ENCODE measurements around the gene CMTM7.

CMTM7 gene

GRCh38 chr3:32412887-32413286 is 21.2 kb downstream of the CMTM7 start:
- no peaks in the 10 kb centered on the region for H3K27me3 ChIP-seq (ENCODE audit: insufficient read depth, poor library complexity, severe bottlenecking)
- TF ChIP-seq CTCF (IDR thresholded peaks at IDR 0.05; ENCODE audit: poor library complexity, severe bottlenecking), result no peak
- H3K9me3 ChIP-seq (ENCODE audit: severe bottlenecking), result no peaks in the 10 kb centered on the region
- ATAC-seq (ENCODE audit: low read depth) (no peak), DNase-seq (ENCODE audit: low spot score) (no peak)
- H3K27ac ChIP-seq (ENCODE audit: poor library complexity, severe bottlenecking), result peak overlapping the region; percentile 79
- H3K36me3 ChIP-seq (ENCODE audit: low read depth), result no peaks in the 10 kb centered on the region
- no peak overlapping the region for H3K4me3 ChIP-seq (ENCODE audit: severe bottlenecking)
- H3K4me1 ChIP-seq (ENCODE audit: insufficient read depth, poor library complexity, severe bottlenecking), result peaks cover 38% of the 10 kb centered on the region

- DNase-seq (ENCODE audit: low spot score), result no peak
- ATAC-seq (ENCODE audit: low read depth), result peak; percentile 21; the same call in 1 of the 3 replicates
- no peak overlapping the region for H3K4me3 ChIP-seq (ENCODE audit: severe bottlenecking)
- peaks cover 34% of the 10 kb centered on the region for H3K4me1 ChIP-seq (ENCODE audit: insufficient read depth, poor library complexity, severe bottlenecking)
- H3K9me3 ChIP-seq (ENCODE audit: severe bottlenecking), result no peaks in the 10 kb centered on the region
- no peaks in the 10 kb centered on the region for H3K27me3 ChIP-seq (ENCODE audit: insufficient read depth, poor library complexity, severe bottlenecking)
- peak overlapping the region; percentile 79 for H3K27ac ChIP-seq (ENCODE audit: poor library complexity, severe bottlenecking)
- no peak for TF ChIP-seq CTCF (IDR thresholded peaks at IDR 0.05; ENCODE audit: poor library complexity, severe bottlenecking)
- no peaks in the 10 kb centered on the region for H3K36me3 ChIP-seq (ENCODE audit: low read depth)
Observed at GRCh38 chr3:32413845-32414521, 22.3 kb downstream of the CMTM7 start.

- Histone ChIP-seq H3K4me3 (ENCODE audit: severe bottlenecking) (no peak overlapping the region), H3K27me3 (ENCODE audit: insufficient read depth, poor library complexity, severe bottlenecking) (no peaks in the 10 kb centered on the region), H3K4me1 (ENCODE audit: insufficient read depth, poor library complexity, severe bottlenecking) (peaks cover 38% of the 10 kb centered on the region), H3K9me3 (ENCODE audit: severe bottlenecking) (no peaks in the 10 kb centered on the region), H3K27ac (ENCODE audit: poor library complexity, severe bottlenecking) (peak overlapping the region; percentile 79), H3K36me3 (ENCODE audit: low read depth) (no peaks in the 10 kb centered on the region)
- no peak for DNase-seq (ENCODE audit: low spot score)
- peak; percentile 74 for ATAC-seq (ENCODE audit: low read depth)
- no peak for TF ChIP-seq CTCF (IDR thresholded peaks at IDR 0.05; ENCODE audit: poor library complexity, severe bottlenecking)
Observed at GRCh38 chr3:32414522-32415202, 23.0 kb downstream of the CMTM7 start.

- H3K4me3 ChIP-seq (ENCODE audit: severe bottlenecking), result no peak overlapping the region
- H3K4me1 ChIP-seq (ENCODE audit: insufficient read depth, poor library complexity, severe bottlenecking), result peaks cover 43% of the 10 kb centered on the region
- no peaks in the 10 kb centered on the region for H3K9me3 ChIP-seq (ENCODE audit: severe bottlenecking)
- H3K36me3 ChIP-seq (ENCODE audit: low read depth), result no peaks in the 10 kb centered on the region
- ATAC-seq (ENCODE audit: low read depth) (no peak), DNase-seq (ENCODE audit: low spot score) (no peak)
- H3K27me3 ChIP-seq (ENCODE audit: insufficient read depth, poor library complexity, severe bottlenecking), result no peaks in the 10 kb centered on the region
- no peak for TF ChIP-seq CTCF (IDR thresholded peaks at IDR 0.05; ENCODE audit: poor library complexity, severe bottlenecking)
- H3K27ac ChIP-seq (ENCODE audit: poor library complexity, severe bottlenecking), result peak overlapping the region; percentile 84
Observed at GRCh38 chr3:32419742-32420125, 28.1 kb downstream of the CMTM7 start.

All from RWPE2 (cell line).